Neural cell (in vitro differentiated cells): Measurements from ENCODE around the gene MOG. TPM values are rescaled to one million over a fixed set of nuclear protein-coding genes. Genes with fewer than 3 reads are reported as not detected.
A peak's percentile ranks its signal among the peaks of the same experiment; 100 is the strongest.

ENCODE experiments used
- H2AFZ ChIP-seq: fragments of 200-600, 300-800 bp; sonication (generic), shearing (Covaris generic); 2 replicates; pipeline ENCODE4 v1.6.0; 2014; ENCODE audit warnings: low read depth, mild to moderate bottlenecking, antibody characterized with exemption, low read length, moderate library complexity
- H3F3A ChIP-seq: fragments of 200-600 bp; shearing (Covaris generic); 2 replicates; pipeline ENCODE4 v1.6.1; 2016; ENCODE audit warnings: mild to moderate bottlenecking, moderate library complexity, mixed read lengths, antibody characterized with exemption, low read length; ENCODE audit not compliant: insufficient read depth, poor library complexity, severe bottlenecking
- H3K27ac ChIP-seq: fragments of 200-600, 300-800 bp; sonication (generic), shearing (Covaris generic); 2 replicates; pipeline ENCODE4 v1.5.1; 2014; ENCODE audit warnings: mild to moderate bottlenecking, low read length, moderate library complexity
- H3K27me3 ChIP-seq: fragments of 300-800, 200-600 bp; sonication (generic), shearing (Covaris generic); 2 replicates; pipeline ENCODE4 v1.6.0; 2014; ENCODE audit warnings: mild to moderate bottlenecking, low read depth, low read length, moderate library complexity; ENCODE audit not compliant: insufficient read depth
- H3K36me3 ChIP-seq: fragments of 300-800, 200-600 bp; sonication (generic), shearing (Covaris generic); 2 replicates; pipeline ENCODE4 v1.5.1; 2014; ENCODE audit warnings: mild to moderate bottlenecking, antibody characterized with exemption, low read length, moderate library complexity; ENCODE audit not compliant: insufficient read depth
- H3K4me2 ChIP-seq: fragments of 300-800, 200-600 bp; sonication (generic), shearing (Covaris generic); 2 replicates; pipeline ENCODE4 v1.6.0; 2014; ENCODE audit warnings: mild to moderate bottlenecking, low read length
- H3K4me3 ChIP-seq: fragments of 300-800, 200-600 bp; sonication (generic), shearing (Covaris generic); 2 replicates; pipeline ENCODE4 v1.5.1; 2014; ENCODE audit warnings: mild to moderate bottlenecking, low read length, moderate library complexity
- H3K79me2 ChIP-seq: fragments of 200-600 bp; shearing (Covaris generic); replicated peaks from 2 replicates; pipeline ENCODE4 v1.6.0; 2014; ENCODE audit warnings: mild to moderate bottlenecking, low read length, moderate library complexity; ENCODE audit not compliant: insufficient read depth
- H3K9ac ChIP-seq: fragments of 300-800, 200-600 bp; sonication (generic), shearing (Covaris generic); 2 replicates; pipeline ENCODE4 v1.6.1; 2016; ENCODE audit warnings: mild to moderate bottlenecking, low read length, mixed read lengths
- H3K9me2 ChIP-seq: fragments of 200-600 bp; shearing (Covaris generic); 2 replicates; pipeline ENCODE4 v1.6.1; 2016; ENCODE audit warnings: mild to moderate bottlenecking, low read length, mixed read lengths; ENCODE audit not compliant: insufficient read depth
- H3K9me3 ChIP-seq: fragments of 200-600, 300-800 bp; sonication (generic), shearing (Covaris generic); 2 replicates; pipeline ENCODE4 v1.6.1; 2016; ENCODE audit warnings: mild to moderate bottlenecking, mixed run types, low read length, moderate library complexity, mixed read lengths
- H4K20me1 ChIP-seq: fragments of 200-600 bp; shearing (Covaris generic); 2 replicates; pipeline ENCODE4 v1.6.1; 2016; ENCODE audit warnings: mild to moderate bottlenecking, mixed run types; ENCODE audit not compliant: insufficient read depth
- EP300 ChIP-seq: fragments of 450-650 bp; conservative IDR thresholded peaks from 2 replicates; pipeline ENCODE4 v1.6.1; 2014; ENCODE audit warnings: antibody characterized with exemption, mild to moderate bottlenecking, moderate library complexity; ENCODE audit not compliant: poor library complexity, severe bottlenecking
- EZH2 ChIP-seq: fragments of 200-600, 300-800 bp; shearing (Covaris generic), sonication (generic); IDR thresholded peaks from 2 replicates; pipeline ENCODE4 v1.6.1; 2014; ENCODE audit warnings: antibody characterized with exemption, low read length, borderline replicate concordance, mild to moderate bottlenecking; ENCODE audit not compliant: insufficient read depth, poor library complexity, severe bottlenecking
- MXI1 ChIP-seq: fragments of 450-650 bp; conservative IDR thresholded peaks from 2 replicates; pipeline ENCODE4 v1.6.1; 2014; ENCODE audit warnings: antibody characterized with exemption, mild to moderate bottlenecking; ENCODE audit not compliant: poor library complexity, severe bottlenecking
- POLR2AphosphoS5 ChIP-seq: IDR thresholded peaks from 2 replicates; pipeline ENCODE4 v1.6.1; 2012
- RAD21 ChIP-seq: fragments of 450-650 bp; conservative IDR thresholded peaks from 2 replicates; pipeline ENCODE4 v1.6.1; 2014; ENCODE audit warnings: antibody characterized with exemption, mild to moderate bottlenecking, moderate library complexity
- SMC3 ChIP-seq: fragments of 450-650 bp; conservative IDR thresholded peaks from 2 replicates; pipeline ENCODE4 v1.6.1; 2014; ENCODE audit warnings: antibody characterized with exemption, mild to moderate bottlenecking, moderate library complexity; ENCODE audit not compliant: poor library complexity
- TAF1 ChIP-seq: IDR thresholded peaks from 2 replicates; pipeline ENCODE4 v1.6.1; 2012; ENCODE audit warnings: low read depth
- polyA plus RNA-seq: library from polyadenylated mRNA; depleted of rRNA; stranded (reverse); fragments of >200 nt; gene quantifications from 2 replicates; pipeline ENCODE4 v1.2.3, GENCODE V29; 2014
- TF ChIP-seq, protein P1 (sequence below): fragments of 450-650 bp; IDR thresholded peaks from 2 replicates; pipeline ENCODE4 v1.5.1; 2014; ENCODE audit warnings: antibody characterized with exemption, mild to moderate bottlenecking, moderate library complexity; ENCODE audit not compliant: poor library complexity, severe bottlenecking
- TF ChIP-seq, protein P2 (sequence below): IDR thresholded peaks from 2 replicates; pipeline ENCODE4 v1.6.1; 2012; ENCODE audit warnings: borderline replicate concordance

The MOG gene
- polyA plus RNA-seq, 1 donor from 2014 or later = not detected

DNA sequence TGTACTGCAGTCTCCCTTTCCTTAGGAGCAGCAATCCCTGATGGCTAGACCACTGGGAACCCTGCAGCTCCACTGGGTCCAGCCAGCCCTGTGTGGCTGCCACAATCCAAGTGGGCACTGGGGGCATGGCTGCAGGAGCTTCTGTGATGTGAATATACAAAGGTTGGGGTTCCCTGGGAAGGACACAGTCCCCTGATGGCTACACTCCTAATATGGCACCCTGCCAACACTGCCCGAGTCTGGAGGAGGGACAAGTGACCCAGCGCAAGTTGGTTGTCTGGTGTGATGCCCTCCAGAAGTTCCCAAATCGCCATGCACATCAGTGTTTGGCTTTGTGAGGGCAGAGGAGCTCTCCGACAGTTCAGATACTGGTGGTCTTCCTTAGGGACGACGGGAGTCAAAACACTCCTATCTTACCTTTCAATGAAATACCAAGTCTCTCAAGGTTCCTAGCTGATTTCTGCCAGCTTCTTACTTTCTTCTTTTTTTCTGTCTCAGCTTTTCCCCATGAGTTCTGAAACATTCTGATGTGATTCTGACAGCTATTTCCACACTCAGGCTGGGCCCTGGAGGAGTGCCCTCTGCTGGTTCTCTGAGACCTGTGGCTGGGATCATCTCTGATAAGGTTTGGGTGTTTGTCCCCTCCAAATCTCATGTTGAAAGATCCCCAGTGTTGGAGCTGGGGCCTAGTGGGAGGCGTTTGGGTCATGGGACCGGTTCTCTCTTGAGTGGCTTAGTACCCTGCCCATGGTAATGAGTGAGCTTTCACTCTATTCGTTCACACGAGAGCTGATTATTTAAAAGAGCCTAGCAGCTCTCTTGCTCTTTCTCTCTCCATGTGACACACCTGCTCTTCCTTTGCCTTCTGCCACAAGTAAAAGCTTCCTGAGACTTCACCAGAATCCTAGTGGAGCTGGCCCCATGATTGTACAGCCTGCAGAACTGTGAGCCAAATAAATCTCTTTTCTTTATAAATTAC, 39.5 kb downstream of the MOG start:
- Histone ChIP-seq H2AFZ (no peak overlapping the region), H3K27me3 (no peaks in the 10 kb centered on the region), H3K4me3 (no peak overlapping the region), H3K27ac (no peak overlapping the region), H4K20me1 (no peaks in the 10 kb centered on the region), H3K4me2 (no peak overlapping the region), H3K36me3 (no peaks in the 10 kb centered on the region), H3K9me2 (no peaks in the 10 kb centered on the region), H3K9ac (no peak overlapping the region), H3K79me2 (no peaks in the 10 kb centered on the region), H3K9me3 (no peaks in the 10 kb centered on the region), H3F3A (no peaks in the 10 kb centered on the region)
- TF ChIP-seq TAF1 (no peak), EP300 (no peak), EZH2 (no peak), SMC3 (peak; percentile 55), RAD21 (peak; percentile 31), MXI1 (no peak), POLR2AphosphoS5 (no peak)
- TF ChIP-seq, protein P1, sequence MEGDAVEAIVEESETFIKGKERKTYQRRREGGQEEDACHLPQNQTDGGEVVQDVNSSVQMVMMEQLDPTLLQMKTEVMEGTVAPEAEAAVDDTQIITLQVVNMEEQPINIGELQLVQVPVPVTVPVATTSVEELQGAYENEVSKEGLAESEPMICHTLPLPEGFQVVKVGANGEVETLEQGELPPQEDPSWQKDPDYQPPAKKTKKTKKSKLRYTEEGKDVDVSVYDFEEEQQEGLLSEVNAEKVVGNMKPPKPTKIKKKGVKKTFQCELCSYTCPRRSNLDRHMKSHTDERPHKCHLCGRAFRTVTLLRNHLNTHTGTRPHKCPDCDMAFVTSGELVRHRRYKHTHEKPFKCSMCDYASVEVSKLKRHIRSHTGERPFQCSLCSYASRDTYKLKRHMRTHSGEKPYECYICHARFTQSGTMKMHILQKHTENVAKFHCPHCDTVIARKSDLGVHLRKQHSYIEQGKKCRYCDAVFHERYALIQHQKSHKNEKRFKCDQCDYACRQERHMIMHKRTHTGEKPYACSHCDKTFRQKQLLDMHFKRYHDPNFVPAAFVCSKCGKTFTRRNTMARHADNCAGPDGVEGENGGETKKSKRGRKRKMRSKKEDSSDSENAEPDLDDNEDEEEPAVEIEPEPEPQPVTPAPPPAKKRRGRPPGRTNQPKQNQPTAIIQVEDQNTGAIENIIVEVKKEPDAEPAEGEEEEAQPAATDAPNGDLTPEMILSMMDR = peak; percentile 58
- TF ChIP-seq, protein P2, sequence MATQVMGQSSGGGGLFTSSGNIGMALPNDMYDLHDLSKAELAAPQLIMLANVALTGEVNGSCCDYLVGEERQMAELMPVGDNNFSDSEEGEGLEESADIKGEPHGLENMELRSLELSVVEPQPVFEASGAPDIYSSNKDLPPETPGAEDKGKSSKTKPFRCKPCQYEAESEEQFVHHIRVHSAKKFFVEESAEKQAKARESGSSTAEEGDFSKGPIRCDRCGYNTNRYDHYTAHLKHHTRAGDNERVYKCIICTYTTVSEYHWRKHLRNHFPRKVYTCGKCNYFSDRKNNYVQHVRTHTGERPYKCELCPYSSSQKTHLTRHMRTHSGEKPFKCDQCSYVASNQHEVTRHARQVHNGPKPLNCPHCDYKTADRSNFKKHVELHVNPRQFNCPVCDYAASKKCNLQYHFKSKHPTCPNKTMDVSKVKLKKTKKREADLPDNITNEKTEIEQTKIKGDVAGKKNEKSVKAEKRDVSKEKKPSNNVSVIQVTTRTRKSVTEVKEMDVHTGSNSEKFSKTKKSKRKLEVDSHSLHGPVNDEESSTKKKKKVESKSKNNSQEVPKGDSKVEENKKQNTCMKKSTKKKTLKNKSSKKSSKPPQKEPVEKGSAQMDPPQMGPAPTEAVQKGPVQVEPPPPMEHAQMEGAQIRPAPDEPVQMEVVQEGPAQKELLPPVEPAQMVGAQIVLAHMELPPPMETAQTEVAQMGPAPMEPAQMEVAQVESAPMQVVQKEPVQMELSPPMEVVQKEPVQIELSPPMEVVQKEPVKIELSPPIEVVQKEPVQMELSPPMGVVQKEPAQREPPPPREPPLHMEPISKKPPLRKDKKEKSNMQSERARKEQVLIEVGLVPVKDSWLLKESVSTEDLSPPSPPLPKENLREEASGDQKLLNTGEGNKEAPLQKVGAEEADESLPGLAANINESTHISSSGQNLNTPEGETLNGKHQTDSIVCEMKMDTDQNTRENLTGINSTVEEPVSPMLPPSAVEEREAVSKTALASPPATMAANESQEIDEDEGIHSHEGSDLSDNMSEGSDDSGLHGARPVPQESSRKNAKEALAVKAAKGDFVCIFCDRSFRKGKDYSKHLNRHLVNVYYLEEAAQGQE = no peak

DNA sequence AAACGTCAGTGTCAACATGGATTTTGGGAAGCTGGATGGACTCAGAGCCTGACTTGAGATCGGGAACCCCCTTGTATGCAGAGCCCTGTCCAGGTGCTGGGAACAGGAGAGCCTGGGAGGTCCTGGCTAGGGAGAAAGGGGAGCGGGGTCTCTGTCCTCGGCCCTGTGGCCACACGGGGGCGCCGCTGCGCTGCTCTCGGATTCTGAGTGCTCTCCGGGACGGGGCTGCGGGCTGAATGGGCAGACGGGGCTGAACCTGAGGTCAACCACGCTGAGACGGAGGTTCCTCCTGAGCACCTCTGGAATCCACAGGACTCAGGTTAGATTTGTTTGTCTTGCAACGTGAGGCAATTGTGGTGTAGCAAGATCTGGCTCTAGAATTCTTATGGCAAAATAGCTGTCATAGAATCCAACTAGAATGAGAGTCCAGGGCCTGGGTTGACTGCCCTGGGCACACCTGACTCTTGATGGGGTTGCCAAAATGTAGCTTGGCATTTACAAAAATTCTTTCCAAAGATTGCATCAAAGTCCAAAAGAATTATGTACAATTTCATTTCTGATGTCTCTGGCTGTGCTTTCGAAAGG, 45.7 kb downstream of the MOG start:
- Histone ChIP-seq H3K9me2 (no peaks in the 10 kb centered on the region), H3K27me3 (no peaks in the 10 kb centered on the region), H3K4me3 (no peak overlapping the region), H2AFZ (no peak overlapping the region), H4K20me1 (no peaks in the 10 kb centered on the region), H3K4me2 (no peak overlapping the region), H3K9me3 (no peaks in the 10 kb centered on the region), H3F3A (no peaks in the 10 kb centered on the region), H3K79me2 (no peaks in the 10 kb centered on the region), H3K9ac (no peak overlapping the region), H3K27ac (no peak overlapping the region), H3K36me3 (no peaks in the 10 kb centered on the region)
- TF ChIP-seq, protein P1 = peak; percentile 46
- no peak for TF ChIP-seq RAD21
